Vagina (tissue), 2 donors: Measurements from ENCODE around the gene FOXK1.

Source experiments
- CTCF ChIP-seq, 3 experiments: fragments of 450-650 bp in 2 of 3; fragments of 200-600 bp in 1 of 3; sonication (generic) in 1 of 3; IDR thresholded peaks; one replicate each; pipeline ENCODE4 v1.5.1; 2017 to 2019; ENCODE audit warnings: antibody characterized with exemption in 3 of 3, mild to moderate bottlenecking in 2 of 3, moderate library complexity in 2 of 3
- POLR2A ChIP-seq, 2 donors: fragments of 450-650 bp; IDR thresholded peaks; one replicate each; pipeline ENCODE4 v1.6.1; 2017; ENCODE audit warnings: antibody characterized with exemption in 2 of 2, mild to moderate bottlenecking in 2 of 2, moderate library complexity in 2 of 2

GRCh38 chr7:4683884-4684565 is 1.9 kb downstream of the FOXK1 start:
- TF ChIP-seq POLR2A (IDR thresholded peaks at IDR 0.05) (no peak), CTCF (IDR thresholded peaks at IDR 0.05) (no peak)
